ENCODE data around the gene MYO18A.
"Not testable (repeated sequence)": the region's sequence is repeated elsewhere in the genome, so short reads cannot be mapped to it uniquely, and the experiment has no call there.

The MYO18A gene

GRCh38 chr17:29180034-29180787 lies at the start of gene MYO18A:
Gene MYO18A, minus strand, starts transcription at chr17:29180398. Its CDS starts 13,458 bp downstream, at chr17:29166940.
- DNase-seq: peak; percentile 50 to 69 (median 58)

- no peak for DNase-seq
Observed at GRCh38 chr17:29225396-29225795, 45.2 kb upstream of the MYO18A start.

- DNase-seq: not testable (repeated sequence)
Observed at GRCh38 chr17:29221338-29221737, 41.1 kb upstream of the MYO18A start.

- peak; percentile 30 to 63 (median 46) for DNase-seq
Observed at GRCh38 chr17:29219378-29220047, 39.3 kb upstream of the MYO18A start.

- DNase-seq: no peak
Observed at GRCh38 chr17:29216856-29217255, 36.7 kb upstream of the MYO18A start.

GRCh38 chr17:29216181-29216580 lies 36.0 kb upstream of the MYO18A start:
- DNase-seq: no peak

GRCh38 chr17:29215717-29216116 lies 35.5 kb upstream of the MYO18A start:
- DNase-seq: no peak

- DNase-seq: no peak
Observed at GRCh38 chr17:29215174-29215573, 35.0 kb upstream of the MYO18A start.

- DNase-seq: no peak
Observed at GRCh38 chr17:29214215-29215146, 34.3 kb upstream of the MYO18A start.

GRCh38 chr17:29212681-29213121 lies 32.5 kb upstream of the MYO18A start:
- DNase-seq: no peak

- no peak for DNase-seq
Observed at GRCh38 chr17:29212094-29212631, 32.0 kb upstream of the MYO18A start.

- no peak for DNase-seq
Observed at GRCh38 chr17:29210879-29211278, 30.7 kb upstream of the MYO18A start.

- DNase-seq: no peak
Observed at GRCh38 chr17:29209073-29209472, 28.9 kb upstream of the MYO18A start.

- no peak for DNase-seq
Observed at GRCh38 chr17:29207975-29208374, 27.8 kb upstream of the MYO18A start.

- DNase-seq: no peak
Observed at GRCh38 chr17:29205047-29205446, 24.8 kb upstream of the MYO18A start.

- not testable (repeated sequence) for DNase-seq
Observed at GRCh38 chr17:29204068-29204804, 24.0 kb upstream of the MYO18A start.

GRCh38 chr17:29197516-29198272 lies 17.5 kb upstream of the MYO18A start:
- DNase-seq: no peak

- DNase-seq: no peak
Observed at GRCh38 chr17:29196769-29197515, 16.7 kb upstream of the MYO18A start.

GRCh38 chr17:29195465-29196081 lies 15.4 kb upstream of the MYO18A start:
- DNase-seq: no peak

- no peak for DNase-seq
Observed at GRCh38 chr17:29194669-29195068, 14.5 kb upstream of the MYO18A start.
